T-helper 2 cell treated with Interferon-gamma antibody and Interleukin-4, amounts not matched to agents 100 ng/mL and 5 ng/mL, for 36 hours (primary cell): ENCODE data around the gene ORM2. TPM values are rescaled to one million over a fixed set of nuclear protein-coding genes. Genes with fewer than 3 reads are reported as not detected.
"Not testable (repeated sequence)": the region's sequence is repeated elsewhere in the genome, so short reads cannot be mapped to it uniquely, and the experiment has no call there.

Experiments
- intact Hi-C: fragments of 100-400 bp; cut with micrococcal nuclease; formaldehyde crosslinking; loops from one replicate; pipeline ENCODE4 v1.15.1; 2023
- total RNA-seq: library from RNA; stranded (reverse); gene quantifications from 2 replicates; pipeline ENCODE4 v1.2.3, GENCODE V29; 2022

ORM2 gene
- total RNA-seq, 1 donor from 2014 or later, result not detected

DNA sequence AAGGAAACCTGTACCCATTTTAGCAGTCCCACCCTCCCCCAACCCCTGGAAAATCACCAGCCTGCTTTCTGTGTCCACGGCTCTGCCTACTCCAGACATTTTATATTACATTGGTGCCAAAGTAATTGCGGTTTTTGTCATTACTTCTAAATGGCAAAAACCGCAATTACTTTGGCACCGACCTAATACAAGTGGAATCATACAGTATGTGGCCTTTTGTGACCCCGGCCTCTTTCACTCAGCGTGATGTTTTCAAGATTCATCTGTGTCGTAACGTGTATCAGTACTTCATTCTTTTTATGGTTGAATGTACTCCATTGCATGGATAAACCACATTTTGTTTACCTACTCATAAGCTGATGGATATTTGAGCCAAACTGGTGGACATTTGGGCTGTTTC, 16.5 kb upstream of the ORM2 start:
- intact Hi-C loops, result no loop called here

GRCh38 chr9:114314256-114314867, 15.3 kb upstream of the ORM2 start:
- intact Hi-C loops, result no loop called here

GRCh38 chr9:114314881-114315722, 14.6 kb upstream of the ORM2 start:
- intact Hi-C loops, result no loop called here

DNA sequence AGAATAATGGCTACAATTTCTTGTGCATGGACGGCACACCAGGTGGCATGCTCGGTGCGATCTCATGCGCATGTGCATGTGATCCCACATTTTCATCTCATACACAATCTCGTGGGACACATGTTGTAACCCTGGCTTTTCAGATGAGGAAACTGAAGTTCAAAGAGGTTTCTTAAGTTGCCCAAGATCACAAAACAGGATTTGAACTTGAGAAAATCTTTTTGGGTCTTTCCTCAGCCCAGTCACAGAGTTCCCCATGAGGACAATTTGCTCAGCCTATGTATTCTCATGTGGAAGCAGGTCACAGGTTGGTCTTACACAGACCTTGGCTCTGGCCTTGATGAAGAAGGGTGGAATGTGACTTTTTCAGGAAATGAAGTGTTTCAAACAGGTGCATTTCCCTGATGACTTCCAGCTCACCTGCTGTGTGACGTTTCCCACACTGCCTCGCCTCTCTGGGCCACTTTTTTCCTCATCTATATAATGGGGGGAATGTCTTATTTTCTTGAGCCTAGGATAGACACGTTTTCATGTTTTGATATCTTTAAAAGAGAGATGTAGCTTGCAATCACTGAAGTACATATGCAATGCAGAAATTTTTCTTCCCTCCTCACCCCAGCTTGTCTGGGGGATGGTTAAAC, 13.8 kb upstream of the ORM2 start:
- intact Hi-C loops, result no loop called here

- intact Hi-C loops, result no loop called here
Measured at GRCh38 chr9:114316605-114317230, 13.0 kb upstream of the ORM2 start.

DNA sequence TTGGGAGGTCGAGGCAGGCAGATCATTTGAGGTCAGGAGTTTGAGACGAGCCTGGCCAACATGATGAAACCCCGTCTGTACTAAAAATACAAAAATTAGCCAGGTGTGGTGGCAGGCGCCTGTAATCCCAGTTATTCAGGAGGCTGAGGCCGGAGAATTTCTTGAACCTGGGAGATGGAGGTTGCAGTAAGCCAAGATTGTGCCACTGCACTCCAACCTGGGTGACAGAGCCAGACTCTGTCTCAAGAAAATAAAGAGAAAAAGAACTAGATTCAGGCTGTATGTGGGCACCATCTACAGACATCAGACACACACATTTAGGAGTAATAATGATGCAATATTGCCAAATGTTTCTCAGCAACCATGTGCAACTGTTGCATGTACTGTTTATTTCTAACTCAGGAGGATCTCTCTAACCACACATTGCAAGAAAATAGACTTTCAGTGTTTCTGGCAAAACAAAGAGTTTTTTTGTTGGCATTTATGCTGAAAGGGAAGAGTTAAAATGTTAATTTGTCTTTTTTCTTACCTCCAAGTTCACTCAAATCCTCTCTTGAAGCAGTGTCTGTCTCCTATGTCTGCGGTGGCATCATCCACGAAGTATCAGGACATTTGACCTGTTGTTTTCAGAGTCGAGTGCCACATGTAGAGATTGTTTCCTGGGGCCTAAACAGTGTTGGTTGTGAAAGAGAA, 11.9 kb upstream of the ORM2 start:
- intact Hi-C loops, result no loop called here

- intact Hi-C loops, result no loop called here
Measured at GRCh38 chr9:114318416-114318815, 11.3 kb upstream of the ORM2 start.

GRCh38 chr9:114319147-114319546, 10.5 kb upstream of the ORM2 start:
- intact Hi-C loops, result no loop called here

- intact Hi-C loops, result not testable (repeated sequence)
Measured at GRCh38 chr9:114320710-114321109, 9.0 kb upstream of the ORM2 start.

DNA sequence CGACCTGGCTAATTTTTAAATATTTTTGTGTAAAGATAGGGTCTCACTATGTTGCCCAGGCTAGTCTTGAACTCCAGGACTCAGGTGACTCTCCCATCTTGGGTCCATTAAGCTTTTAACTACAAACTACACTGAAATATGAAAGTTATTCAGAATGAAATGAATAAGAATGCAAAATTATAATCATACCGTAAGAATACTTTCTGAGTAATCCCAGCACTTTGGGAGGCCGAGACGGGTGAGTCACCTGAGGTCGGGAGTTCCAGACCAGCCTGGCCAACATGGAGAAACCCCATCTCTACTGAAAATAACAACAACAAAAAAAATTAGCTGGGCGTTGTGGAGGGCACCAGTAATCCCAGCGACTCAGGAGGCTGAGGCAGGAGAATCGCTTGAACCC, 7.9 kb upstream of the ORM2 start:
- intact Hi-C loops, result no loop called here

GRCh38 chr9:114322160-114322818, 7.4 kb upstream of the ORM2 start:
- intact Hi-C loops, result not testable (repeated sequence)

GRCh38 chr9:114322831-114323531, 6.7 kb upstream of the ORM2 start, which contains the start of gene ORM1:
TSS of gene ORM1 (plus strand) at chr9:114323098. CDS start at chr9:114323134, 36 bp downstream.
- intact Hi-C loops, result not testable (repeated sequence)

DNA sequence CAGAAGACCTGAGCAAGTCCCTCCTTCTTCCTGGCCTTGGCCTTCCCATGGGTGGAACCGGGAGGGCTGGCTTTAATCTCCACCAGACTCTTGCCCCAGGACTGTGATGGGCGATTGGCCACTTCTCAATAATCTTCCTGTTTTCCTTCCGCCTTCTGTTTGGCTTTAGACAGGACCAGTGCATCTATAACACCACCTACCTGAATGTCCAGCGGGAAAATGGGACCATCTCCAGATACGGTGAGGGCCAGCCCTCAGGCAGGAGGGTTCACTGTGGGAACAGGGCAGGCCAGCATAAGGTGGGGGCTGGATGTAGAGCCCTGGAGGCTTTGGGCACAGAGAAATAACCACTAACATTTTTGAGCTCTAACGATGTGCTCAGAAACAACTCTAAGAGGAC, 5.8 kb upstream of the ORM2 start:
- intact Hi-C loops, result not testable (repeated sequence)

- intact Hi-C loops, result no loop called here
Measured at GRCh38 chr9:114324492-114324891, 5.2 kb upstream of the ORM2 start.

- intact Hi-C loops, result not testable (repeated sequence)
Measured at GRCh38 chr9:114324965-114325364, 4.7 kb upstream of the ORM2 start.

DNA sequence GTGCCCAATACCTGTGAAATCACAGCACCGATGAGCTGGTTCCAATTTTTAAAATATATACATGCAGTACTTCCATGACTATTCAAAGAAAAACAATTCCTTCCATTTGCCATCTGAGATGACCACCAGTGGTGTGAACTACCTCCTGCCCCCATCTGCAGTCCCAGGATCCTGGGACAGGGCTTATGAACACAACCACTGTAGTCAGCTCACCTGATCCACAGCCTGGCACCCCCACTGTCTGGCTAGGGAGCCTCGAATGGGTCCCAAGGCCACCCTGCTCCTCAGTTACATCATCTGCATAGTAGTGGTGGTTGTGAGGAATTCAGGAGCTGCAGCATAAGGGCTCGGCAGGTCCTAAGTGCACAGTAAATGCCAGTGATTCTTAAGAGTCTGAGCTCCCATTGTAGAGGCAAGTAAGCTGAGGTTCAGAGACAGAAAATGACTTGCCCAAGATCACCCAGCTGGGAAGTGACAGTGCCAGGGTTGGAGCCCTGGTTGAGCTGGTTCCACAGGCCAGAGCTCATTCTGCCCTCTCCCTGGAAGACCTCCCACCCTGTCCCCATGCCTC, 3.9 kb upstream of the ORM2 start:
- intact Hi-C loops, result not testable (repeated sequence)

DNA sequence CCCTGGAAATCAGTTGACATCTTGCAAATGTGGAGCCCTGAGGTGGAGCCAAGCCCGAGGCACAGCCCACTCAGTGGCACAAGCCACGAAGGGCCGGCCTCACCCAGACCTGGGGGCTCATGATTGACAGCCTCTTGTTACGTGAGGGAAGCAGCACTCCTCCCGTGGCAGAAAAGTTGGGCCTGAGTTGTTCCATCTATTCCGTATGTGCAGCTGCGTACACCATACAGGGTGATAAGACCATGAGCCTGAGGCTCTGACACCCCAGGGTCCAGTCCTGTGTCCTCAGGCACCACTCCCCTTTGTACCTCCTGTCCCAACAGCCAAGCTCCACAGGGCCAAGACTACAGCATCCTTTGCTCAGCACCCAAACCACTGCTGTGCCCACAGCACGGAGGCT, 1.9 kb upstream of the ORM2 start:
- intact Hi-C loops, result no loop called here

- intact Hi-C loops, result not testable (repeated sequence)
Measured at GRCh38 chr9:114328357-114328820, 1.3 kb upstream of the ORM2 start.

DNA sequence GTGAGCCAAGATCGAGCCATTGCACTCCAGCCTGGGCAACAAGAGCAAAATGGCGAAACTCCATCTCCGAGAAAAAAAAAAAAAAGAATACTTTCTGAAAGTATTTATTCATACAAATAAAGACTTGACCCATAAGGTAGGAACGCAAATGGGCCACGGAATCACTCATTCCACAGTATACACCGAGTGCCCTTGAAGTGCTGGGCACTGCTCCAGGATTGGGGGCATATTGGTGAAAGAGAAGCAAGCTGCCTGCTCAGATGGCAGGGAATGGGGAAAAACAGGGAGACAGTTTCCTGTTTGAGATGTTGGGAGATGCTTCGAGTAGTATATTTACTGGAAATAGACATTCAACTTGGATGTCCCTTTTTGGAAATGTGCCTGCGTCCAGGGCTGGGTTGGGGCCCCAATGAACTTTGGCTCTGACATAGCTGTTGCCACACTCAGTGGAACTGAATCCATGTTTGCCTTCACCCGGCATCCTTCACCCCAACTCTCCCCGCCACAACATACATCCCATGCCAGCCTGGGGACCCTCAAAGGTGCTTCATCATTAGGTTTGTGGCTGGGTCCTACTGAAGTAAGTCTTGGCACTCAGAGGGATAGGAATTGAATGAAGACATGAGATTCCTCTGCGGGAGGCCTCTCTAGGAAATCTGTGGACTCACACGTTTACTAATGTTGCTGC, 588 bp upstream of the ORM2 start:
- intact Hi-C loops, result not testable (repeated sequence)
